ENCODE measurements around the gene POU6F2. TPM values are rescaled to one million over a fixed set of nuclear protein-coding genes. Genes with fewer than 3 reads are reported as not detected.

Gene POU6F2
- total RNA-seq, 1 donor from 2014 or later, result not detected

DNA sequence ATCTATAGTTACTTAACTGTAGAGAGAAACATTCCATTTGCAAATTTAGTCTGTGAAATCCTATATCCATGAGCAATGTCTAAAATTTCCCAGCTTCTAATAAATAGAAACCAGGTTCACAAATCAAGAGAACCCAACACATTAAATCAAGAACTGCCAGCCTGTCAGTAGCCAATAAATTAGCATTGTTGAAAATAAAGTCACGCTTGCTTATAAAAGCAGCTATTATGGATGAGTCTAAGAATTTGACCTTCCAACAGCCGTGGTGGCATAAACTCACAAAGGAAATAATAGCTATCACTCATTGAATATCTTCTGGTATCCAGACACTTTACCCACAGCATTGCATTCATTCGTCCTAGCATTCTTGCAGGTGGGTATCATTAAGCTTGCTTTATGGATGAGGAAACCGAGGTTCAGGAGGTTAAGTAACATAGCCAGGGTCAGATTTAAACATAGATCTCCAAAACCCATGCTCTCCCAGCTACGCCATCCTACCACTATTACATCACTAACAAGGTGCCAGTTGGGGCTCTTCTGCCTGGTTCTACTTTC is 328.4 kb downstream of the POU6F2 start:
- no peak overlapping the region for H3K4me3 ChIP-seq (ENCODE audit: low read depth, low read length)
- H3K27me3 ChIP-seq (ENCODE audit: control insufficient read depth, insufficient read depth, low read length), result no peaks in the 10 kb centered on the region
- H3K36me3 ChIP-seq (ENCODE audit: control insufficient read depth, insufficient read depth, low read length), result no peaks in the 10 kb centered on the region
- TF ChIP-seq, protein P1, sequence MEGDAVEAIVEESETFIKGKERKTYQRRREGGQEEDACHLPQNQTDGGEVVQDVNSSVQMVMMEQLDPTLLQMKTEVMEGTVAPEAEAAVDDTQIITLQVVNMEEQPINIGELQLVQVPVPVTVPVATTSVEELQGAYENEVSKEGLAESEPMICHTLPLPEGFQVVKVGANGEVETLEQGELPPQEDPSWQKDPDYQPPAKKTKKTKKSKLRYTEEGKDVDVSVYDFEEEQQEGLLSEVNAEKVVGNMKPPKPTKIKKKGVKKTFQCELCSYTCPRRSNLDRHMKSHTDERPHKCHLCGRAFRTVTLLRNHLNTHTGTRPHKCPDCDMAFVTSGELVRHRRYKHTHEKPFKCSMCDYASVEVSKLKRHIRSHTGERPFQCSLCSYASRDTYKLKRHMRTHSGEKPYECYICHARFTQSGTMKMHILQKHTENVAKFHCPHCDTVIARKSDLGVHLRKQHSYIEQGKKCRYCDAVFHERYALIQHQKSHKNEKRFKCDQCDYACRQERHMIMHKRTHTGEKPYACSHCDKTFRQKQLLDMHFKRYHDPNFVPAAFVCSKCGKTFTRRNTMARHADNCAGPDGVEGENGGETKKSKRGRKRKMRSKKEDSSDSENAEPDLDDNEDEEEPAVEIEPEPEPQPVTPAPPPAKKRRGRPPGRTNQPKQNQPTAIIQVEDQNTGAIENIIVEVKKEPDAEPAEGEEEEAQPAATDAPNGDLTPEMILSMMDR (IDR thresholded peaks at IDR 0.05; ENCODE audit: insufficient read depth, low read length, severe bottlenecking), result no peak
- DNase-seq (ENCODE audit: low read depth) (no peak), FAIRE-seq (no peak)

DNA sequence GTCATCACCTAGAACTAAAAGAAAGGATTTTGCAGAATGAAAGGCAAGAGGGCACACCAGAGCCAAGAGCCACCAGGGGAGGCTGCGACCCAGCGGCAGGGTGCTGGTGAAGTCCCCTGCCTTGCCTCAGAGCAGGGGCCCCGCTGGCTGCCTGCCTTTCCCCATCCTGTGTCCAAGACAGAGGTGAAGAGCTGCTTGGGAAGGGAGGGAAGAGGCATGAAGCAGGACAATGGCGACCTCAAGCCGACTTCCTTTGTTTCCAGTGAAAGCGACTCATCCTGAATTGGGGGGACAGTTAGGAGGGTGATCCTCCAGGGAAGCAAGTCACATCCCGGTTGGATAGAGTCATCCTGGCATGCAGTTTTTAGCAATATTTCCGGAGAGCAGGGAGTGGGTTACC is 333.0 kb downstream of the POU6F2 start:
- FAIRE-seq, result no peak
- H3K27me3 ChIP-seq (ENCODE audit: control insufficient read depth, insufficient read depth, low read length), result no peaks in the 10 kb centered on the region
- no peak overlapping the region for H3K4me3 ChIP-seq (ENCODE audit: low read depth, low read length)
- no peaks in the 10 kb centered on the region for H3K36me3 ChIP-seq (ENCODE audit: control insufficient read depth, insufficient read depth, low read length)
- TF ChIP-seq, protein P1 (IDR thresholded peaks at IDR 0.05; ENCODE audit: insufficient read depth, low read length, severe bottlenecking), result no peak
- DNase-seq (ENCODE audit: low read depth), result no peak

DNA sequence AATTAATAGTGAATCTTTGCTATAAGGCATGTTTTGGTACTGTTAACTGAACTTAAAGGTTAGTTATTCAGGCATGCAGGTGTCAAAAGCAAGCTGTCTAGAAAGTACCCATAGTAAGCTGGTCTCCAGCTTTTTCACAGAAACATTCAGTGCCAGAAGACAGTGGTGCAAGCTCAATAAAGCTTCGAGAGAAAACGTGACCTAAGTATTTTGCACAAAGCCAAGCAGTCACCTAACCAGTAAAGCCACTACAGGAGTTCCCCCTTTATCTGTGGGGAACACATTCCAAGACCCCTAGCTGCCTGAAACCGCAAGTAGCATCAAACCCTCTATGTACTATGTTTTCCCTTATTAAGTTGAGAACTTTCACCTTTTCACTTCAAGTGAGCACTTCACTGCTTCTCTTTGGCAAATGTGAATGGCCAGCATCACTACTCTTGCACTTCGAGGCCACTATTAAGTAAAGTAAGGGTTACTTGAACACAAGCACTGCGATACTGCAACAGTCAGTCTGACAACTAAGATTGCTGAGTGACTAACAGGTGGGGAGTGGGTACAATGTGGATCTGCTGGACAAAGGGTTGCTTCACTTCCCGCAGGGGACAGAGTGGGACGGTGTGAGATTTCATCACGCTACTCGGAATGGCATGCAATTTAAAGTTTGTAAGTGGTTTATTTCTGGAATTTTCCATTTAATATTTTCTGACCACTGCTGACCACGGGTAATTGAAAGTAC is 334.7 kb downstream of the POU6F2 start:
- DNase-seq (ENCODE audit: low read depth) (no peak), FAIRE-seq (peak; percentile 60)
- Histone ChIP-seq H3K36me3 (ENCODE audit: control insufficient read depth, insufficient read depth, low read length) (no peaks in the 10 kb centered on the region), H3K4me3 (ENCODE audit: low read depth, low read length) (no peak overlapping the region), H3K27me3 (ENCODE audit: control insufficient read depth, insufficient read depth, low read length) (no peaks in the 10 kb centered on the region)
- TF ChIP-seq, protein P1 (IDR thresholded peaks at IDR 0.05; ENCODE audit: insufficient read depth, low read length, severe bottlenecking), result no peak

DNA sequence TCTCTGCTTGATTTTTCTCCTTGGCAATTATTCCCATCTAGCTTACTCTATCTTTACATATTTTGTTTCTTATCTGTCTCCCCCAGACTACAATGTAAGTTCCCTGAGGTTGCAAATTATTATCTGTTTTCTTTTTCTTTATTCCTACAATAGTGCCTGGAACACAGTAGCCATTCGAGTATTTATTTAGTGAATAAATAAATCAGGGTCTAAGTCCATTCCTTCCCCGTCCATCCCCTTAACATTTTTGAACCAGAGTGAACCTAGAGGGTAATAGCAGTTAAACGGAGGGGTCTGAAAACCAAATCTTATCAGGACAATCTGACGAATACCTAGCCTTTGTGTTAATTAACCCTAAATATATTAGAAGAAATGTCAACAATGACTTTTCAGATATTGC is 335.7 kb downstream of the POU6F2 start:
- no peaks in the 10 kb centered on the region for H3K36me3 ChIP-seq (ENCODE audit: control insufficient read depth, insufficient read depth, low read length)
- TF ChIP-seq, protein P1 (IDR thresholded peaks at IDR 0.05; ENCODE audit: insufficient read depth, low read length, severe bottlenecking), result no peak
- no peaks in the 10 kb centered on the region for H3K27me3 ChIP-seq (ENCODE audit: control insufficient read depth, insufficient read depth, low read length)
- DNase-seq (ENCODE audit: low read depth), result no peak
- H3K4me3 ChIP-seq (ENCODE audit: low read depth, low read length), result no peak overlapping the region
- FAIRE-seq, result no peak

DNA sequence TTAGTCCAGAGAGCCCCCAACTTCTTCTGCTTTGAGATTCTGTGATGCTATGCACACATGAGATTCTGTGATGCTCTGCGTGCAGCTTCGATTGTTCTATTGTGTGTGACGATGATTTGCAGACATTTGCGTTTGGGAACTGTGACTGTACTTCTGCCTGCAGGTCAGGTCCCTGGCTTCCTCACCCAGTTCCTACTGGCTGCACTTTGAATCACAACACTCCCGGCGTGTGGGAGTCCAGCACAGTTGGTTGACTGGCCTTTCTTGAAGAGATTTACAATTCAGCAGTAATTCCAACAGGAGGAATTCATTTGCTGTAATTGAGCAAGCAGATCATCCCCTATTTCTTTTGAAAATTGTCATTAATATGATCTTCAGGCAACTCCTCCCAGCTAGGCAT is 336.3 kb downstream of the POU6F2 start:
- H3K4me3 ChIP-seq (ENCODE audit: low read depth, low read length), result no peak overlapping the region
- TF ChIP-seq, protein P1 (IDR thresholded peaks at IDR 0.05; ENCODE audit: insufficient read depth, low read length, severe bottlenecking), result no peak
- DNase-seq (ENCODE audit: low read depth) (no peak), FAIRE-seq (no peak)
- no peaks in the 10 kb centered on the region for H3K36me3 ChIP-seq (ENCODE audit: control insufficient read depth, insufficient read depth, low read length)
- no peaks in the 10 kb centered on the region for H3K27me3 ChIP-seq (ENCODE audit: control insufficient read depth, insufficient read depth, low read length)

Data from bronchial epithelial cell (primary cell).